Measurements from ENCODE around the gene ATL2.
A peak's percentile ranks its signal among the peaks of the same experiment; 100 is the strongest.
"Not testable (repeated sequence)": the region's sequence is repeated elsewhere in the genome, so short reads cannot be mapped to it uniquely, and the experiment has no call there.

Gene ATL2

DNA sequence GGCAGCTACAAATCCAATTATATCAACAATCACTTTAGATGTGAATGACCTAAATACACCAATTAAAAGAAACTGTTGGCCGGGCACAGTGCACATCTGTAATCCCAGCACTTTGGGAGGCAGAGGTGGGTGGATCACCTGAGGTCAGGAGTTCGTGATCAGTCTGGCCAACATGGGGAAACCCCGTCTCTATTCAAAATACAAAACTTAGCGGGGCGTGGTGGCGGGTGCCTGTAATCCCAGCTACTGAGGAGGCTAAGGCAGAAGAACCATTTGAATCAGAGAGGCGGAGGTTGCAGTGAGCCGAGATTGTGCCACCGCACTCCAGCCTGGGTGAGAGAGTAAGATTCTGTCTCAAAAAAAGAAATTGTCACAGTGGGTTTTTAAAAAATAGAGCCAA, 49.5 kb downstream of the ATL2 start:
- no peak for DNase-seq (ENCODE audit: low spot score)

DNA sequence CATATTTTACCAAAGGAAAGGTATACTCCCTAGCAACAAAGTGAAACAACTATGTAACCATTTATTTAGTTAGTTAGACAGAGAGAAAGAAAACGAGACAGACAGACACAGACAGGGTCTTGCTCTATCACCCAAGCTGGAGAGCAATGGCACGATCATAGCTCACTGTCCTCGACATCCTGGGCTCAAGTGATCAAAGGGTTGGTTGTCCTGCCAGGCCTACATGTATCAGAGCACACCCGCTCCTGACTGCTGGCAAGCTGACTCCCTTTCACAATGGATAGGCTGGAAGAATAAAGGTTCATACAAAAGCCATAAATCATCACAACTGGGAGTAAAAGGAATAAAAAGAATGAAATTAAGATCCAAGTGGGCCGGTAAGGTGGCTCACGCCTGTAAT, 53.5 kb downstream of the ATL2 start:
- DNase-seq (ENCODE audit: low spot score), result no peak

DNA sequence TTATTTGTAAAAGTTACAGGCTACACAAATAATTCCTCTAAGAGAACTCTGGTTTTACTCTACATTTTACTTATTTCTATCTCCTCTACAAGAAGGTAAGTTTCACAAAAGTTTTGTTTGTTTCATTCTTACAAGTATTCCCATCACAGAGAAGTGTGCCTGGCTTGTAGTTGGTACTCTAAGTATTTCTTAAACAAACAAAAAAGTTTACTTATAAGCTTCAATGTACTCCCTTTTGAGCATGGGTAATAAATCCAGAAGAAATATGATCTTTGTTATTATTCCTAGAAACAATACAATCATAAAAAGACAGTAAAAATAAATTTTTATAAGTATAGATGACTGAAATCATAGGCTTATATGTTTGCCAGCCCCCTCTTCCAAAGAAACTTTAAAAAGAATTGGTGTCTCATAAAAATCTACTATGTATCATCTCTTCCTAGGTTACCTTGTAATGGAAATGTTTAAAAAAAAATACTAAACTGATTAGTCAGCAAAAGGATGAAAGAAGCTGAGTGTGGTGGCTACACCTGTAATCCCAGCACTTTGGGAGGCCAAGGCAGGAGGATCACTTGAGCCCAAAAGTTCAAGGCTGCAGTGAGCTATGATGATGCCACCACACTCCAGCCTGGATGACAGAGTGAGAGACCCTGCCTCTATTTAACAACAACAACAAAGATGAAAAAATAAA, 54.7 kb downstream of the ATL2 start:
- no peak for DNase-seq (ENCODE audit: low spot score)

DNA sequence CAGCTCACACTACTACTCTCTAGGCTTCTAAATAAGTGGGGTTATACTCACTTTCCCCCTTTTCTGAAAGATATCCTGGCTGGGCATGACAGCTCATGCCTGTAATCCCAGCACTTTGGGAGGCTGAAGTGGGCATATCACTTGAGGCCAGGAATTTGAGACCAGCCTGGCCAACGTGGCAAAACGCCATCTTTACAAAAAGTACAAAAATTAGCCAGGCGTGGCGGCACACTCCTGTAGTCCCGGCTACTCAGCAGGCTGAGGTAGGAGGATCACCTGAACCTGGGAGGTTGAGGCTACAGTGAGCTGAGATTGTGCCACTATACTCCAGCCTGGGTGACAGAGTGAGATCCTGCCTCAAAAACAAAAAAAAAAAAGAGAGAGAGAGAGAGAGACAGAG, 57.8 kb downstream of the ATL2 start:
- not testable (repeated sequence) for DNase-seq (ENCODE audit: low spot score)

DNA sequence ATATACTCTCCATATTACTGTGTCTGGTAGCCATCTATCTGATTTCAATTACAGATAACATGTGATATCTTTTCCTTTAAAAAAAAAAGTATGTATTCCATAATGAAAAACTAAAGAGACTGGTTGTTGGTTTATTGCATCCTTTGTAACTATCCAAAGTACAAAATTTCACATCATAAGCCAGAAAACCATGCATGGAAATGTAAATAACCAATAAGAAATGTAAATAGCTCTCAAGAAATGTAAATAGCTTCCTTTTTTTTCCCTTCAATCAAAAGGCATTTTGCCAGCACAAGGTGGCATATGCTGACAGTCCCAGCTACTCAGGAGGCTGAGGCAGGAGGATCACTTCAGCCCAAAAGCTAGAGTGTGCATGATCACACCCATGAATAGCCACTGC, 59.3 kb downstream of the ATL2 start:
- no peak for DNase-seq (ENCODE audit: low spot score)

DNA sequence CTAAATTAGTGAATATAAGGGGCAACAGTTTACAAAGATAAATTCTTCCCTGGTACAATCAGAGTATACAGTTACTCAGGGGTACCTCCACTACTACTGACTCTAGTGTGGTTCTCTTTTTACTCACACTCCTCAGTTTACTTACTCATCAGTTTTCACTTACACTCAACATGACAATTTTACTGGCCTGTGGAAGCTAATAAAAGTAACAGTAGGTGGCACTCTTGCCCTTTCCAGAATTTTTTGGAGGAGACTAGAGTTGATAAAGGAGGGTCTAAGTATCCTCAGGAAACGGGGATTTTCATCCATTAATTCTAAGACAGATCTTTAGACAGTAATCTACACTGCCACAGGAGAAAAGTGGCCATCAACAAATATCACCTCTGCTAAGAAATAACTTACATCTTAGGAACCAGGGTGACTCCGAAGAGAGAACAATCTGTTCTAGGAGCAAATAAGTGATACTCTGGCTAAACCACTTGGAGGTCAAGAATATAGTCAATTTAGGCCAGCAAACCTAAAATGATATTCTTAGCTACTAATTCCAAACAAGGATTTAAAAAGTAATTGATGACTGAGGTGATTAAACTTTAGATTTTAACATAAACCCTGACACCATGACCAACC, 61.3 kb downstream of the ATL2 start:
- DNase-seq (ENCODE audit: low spot score), result peak; percentile 37

DNA sequence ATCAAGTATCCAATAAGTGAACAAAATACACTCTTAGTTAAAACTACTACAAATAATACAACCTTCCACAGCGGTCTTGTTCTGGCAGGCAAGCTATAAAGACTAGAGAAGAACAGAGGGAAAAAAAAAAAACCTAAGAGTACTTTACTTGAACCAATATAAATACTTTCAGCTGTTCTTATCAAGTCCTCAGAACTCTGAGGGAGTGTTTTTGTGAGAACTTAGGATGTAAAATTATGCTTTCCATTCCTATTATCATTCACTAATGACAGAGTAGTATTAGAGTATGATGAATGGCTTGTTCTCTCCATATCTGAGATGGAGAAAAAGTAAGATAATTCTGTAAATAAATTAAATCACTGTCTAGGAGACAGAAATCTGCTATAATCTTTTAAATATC, 68.3 kb downstream of the ATL2 start:
- DNase-seq (ENCODE audit: low spot score), result no peak

DNA sequence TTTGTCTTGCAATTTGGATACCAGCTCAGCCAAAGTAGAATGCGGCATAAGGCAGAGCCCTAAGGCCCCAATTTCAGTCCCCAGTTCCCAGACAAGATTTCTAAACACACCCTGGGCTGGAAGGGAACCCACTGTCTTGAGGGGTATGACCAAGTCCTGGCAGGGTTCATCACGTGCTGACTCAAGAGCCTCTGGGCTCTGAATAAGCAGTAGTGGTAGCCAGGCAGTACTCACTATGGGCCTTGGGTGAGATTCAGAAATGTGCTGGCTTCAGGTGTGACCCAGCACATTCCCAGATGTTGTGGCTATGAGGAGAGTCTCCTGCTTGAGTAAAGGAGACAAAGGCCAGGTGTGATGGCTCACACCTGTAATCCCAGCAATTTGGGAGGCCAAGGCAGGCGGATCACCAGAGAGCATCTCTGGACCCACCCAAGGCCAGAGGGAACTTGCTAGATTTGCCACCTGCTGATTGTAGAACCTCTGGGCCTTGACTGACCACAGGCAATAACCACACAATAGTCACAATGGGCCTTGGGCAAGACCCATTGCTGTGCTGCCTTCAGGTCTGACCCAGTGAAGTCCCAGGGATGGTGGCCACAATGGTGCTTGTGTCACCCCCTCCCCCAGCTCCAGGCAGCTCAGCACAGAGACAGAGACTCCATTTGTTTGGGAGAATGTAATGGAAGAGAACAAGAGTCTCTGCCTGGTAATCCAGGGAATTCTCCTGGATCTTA, 74.9 kb downstream of the ATL2 start:
- no peak for DNase-seq (ENCODE audit: low spot score)

DNA sequence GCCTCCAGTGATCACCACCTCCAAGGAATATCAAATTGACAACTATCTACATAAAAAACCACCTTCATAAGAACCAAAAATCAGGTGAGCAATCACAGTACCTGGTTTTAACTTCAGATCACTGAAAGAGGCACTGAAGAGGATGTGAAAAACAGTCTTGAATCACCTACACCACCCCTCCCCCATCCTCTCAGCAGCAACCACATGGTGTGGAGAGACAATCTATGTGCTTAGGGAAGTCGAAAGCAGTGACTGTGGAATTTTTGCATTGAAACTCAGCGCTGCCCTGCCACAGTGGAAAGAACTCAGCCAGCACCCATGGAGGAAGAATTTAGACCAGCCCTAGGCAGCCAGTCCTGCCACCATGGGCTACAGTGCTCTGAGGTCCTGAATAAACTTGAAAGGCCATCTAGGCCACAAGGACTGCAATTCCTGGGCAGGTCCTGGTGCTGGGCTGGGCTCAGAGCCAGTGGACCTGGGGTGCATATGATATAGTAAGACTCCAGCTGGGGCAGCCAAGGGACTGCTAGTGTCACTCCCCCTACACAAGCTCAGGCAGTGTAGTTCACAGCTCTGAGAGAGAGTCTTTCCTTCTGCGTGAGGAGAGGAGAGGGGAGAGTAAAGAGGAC, 75.6 kb downstream of the ATL2 start:
- no peak for DNase-seq (ENCODE audit: low spot score)

DNA sequence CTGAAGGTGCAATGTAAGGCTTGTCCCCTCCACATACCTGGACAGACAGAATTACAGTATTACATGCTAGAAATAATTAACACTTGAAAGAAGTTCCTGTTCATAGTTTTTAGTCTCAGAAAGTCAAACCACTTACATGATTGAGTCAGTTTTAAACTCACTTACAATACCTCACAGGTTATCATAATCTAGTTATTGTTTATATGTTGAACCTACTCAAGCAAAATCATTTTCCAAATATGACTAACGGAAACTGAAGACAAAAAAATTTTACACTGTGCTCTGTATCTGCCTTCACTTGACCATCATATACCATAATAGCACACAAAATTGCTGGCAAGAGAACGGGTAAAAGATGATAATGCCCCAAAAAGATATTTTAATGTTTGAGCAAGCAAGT, 78.5 kb downstream of the ATL2 start:
- DNase-seq (ENCODE audit: low spot score), result no peak

DNA sequence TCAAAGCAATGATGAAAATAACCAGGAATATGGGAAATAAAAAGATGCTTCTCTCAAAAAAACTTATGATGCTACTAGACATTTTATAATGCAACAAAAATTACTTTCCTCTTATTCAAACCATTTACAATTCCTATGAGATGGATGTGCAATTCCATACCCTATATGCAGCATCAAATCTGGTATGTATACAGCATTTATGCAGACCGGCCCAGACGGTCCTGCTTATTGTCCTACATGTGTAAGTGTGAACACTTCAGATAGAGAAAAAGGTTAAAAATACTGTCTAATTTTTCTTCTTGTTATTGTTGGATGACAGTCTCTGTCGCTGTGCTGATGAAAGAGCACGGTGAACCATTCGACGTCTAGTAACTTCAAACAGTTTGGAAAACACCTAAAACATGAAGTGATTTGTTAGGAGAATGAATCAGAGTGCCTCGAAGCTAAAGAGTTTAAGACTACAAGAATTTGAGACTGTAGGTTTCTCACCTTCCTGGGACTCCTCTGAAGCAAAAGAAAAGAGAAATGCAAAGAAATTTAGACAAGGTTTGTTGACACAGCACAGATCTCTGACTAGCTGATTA, 80.8 kb downstream of the ATL2 start:
- DNase-seq (ENCODE audit: low spot score), result no peak

DNA sequence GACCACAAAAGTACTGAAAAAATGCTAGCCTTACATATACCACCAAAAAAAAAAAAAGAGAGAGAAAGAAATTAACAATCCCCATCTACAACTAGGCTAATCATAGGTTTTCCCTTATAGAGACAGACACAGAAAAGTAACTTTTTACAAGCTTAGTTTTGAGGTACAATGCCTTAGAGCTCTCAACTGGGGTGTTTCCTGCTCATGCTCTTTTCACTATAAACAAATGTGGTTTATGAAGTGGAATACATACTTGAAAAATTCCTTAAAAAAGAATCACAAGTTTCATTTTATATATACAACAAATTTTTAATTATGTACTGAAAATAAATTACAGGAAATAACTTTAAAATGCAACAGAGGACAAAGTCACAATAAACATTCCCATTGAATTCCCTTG, 82.5 kb downstream of the ATL2 start:
- no peak for DNase-seq (ENCODE audit: low spot score)

DNA sequence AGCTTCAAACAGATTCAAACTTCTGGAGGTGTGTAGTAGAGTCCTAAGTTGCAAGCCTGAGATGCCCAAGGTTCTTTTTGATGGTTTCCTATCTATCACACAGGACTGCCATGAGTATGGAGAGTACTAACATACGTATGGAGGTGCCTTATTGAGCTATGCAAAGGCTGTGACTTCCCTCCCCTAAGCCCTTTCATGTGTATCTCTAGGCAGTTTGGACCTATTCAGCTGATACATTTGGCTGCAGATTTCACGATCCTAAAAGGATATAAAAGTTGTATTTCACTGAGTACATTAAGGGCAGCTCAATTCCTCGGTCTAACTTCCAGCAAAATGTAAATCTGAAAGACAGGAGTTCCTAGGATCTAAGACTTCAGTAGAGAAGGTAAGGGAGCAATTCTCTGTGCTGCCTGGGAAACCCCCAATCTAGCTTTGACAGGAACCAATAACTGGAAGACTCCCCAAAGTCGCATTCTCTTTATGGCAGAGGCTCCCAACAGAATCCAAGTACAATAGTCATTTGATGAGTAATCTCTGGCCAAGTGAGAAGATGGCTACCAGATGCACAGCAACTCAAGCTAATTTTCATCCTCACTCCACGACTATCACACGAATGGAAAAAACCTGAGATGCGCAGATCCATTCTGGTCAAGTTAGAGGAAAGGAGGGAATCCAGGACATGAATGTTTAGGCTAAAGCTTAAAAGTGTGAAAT, 83.8 kb downstream of the ATL2 start:
- DNase-seq (ENCODE audit: low spot score), result no peak

DNA sequence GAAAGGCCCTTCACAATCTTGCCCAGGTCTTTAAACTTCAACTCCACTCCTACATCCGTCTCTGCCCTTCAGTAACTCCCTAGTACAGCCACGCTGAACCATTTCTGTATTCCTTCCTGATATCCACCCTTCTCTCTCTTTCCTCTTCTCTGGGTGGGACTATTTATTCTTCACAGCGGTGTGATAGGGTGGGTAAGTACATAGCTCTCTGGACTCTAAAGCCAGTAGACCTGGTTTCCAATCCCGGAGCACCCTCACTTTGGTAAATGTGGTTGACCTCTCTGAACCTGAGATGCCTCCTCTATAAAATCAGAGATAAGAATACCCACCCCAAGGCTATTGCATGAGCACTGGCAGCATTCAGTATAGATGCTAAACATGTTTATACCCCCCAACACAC, 86.7 kb downstream of the ATL2 start:
- no peak for DNase-seq (ENCODE audit: low spot score)

DNA sequence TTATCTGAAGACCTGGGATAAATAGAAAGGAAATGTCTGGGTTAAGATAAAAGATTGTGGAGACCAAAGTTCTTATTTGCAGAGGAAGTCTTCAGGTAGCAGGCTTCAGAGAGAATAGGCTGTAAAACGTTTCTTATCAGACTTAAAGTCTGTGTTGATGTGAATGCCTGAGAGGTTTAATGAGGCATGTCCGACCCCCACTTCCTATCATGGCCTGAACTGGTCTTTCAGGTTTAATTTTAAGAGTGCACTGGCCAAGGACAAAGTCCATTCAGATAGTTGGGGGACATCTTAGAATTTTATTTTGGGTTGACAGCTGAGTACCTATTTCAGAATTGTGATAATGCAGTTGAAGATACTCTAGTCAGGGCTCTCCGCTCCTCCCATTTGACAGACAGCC, 92.1 kb downstream of the ATL2 start:
- DNase-seq (ENCODE audit: low spot score), result no peak

DNA sequence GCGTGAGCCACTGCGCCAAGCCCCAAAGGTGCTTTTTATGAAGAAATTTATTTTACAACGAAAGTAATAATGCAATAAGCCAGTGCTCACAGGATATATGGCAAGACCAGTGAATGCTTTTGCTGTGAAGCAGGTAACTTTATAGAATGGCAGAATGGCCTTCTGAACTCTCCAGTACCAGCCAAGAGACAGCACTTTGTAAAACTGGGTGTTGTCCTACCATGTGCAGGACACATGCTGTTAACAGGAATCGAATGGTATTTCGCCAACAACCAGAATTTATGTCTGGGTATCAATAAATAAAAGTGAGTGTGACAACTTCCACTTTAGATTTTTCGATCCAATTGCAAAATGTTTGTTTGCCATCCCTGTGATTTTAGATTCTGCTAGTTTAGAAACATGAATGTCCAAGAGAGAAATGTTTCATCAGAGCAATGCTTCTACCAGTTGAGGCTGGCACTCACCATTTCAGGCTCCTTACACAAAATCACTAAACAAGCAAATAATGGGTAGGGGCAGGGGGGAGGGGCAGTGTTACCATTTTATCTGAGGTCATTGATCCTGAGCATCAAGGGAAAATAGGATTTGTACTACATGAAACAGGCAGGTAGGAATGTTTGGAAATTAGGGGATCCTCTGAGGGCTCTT, 95.9 kb downstream of the ATL2 start:
- no peak for DNase-seq (ENCODE audit: low spot score)

DNA sequence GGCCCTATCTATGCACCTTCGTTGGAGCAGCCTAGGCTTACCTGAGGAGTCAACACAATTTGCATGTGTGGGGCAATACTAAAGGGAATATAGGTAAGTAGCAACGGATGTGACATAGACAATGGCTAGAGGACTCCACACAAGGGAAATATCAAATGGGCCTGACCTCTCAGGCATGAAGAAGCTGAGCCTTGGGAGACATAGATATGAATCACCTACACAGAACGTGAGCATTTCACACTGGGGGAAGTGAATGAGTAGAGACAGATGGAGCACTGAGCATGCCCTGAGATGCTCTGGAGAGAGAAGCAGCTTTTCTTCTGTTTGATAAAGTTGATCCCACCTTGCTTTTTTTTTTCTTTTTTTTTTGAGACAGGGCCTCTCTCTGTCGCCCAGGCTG, 97.9 kb downstream of the ATL2 start:
- no peak for DNase-seq (ENCODE audit: low spot score)

DNA sequence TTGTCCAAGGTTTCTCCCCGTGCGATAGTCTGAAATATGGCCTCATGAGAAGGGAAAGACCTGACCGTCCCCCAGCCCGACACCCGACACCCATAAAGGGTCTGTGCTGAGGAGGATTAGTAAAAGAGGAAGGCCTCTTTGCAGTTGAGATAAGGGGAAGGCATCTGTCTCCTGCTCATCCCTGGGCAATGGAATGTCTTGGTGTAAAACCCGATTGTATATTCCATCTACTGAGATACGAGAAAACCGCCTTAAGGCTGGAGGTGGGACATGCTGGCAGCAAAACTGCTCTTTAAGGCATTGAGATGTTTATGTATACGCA, 99.0 kb downstream of the ATL2 start:
- not testable (repeated sequence) for DNase-seq (ENCODE audit: low spot score)

DNA sequence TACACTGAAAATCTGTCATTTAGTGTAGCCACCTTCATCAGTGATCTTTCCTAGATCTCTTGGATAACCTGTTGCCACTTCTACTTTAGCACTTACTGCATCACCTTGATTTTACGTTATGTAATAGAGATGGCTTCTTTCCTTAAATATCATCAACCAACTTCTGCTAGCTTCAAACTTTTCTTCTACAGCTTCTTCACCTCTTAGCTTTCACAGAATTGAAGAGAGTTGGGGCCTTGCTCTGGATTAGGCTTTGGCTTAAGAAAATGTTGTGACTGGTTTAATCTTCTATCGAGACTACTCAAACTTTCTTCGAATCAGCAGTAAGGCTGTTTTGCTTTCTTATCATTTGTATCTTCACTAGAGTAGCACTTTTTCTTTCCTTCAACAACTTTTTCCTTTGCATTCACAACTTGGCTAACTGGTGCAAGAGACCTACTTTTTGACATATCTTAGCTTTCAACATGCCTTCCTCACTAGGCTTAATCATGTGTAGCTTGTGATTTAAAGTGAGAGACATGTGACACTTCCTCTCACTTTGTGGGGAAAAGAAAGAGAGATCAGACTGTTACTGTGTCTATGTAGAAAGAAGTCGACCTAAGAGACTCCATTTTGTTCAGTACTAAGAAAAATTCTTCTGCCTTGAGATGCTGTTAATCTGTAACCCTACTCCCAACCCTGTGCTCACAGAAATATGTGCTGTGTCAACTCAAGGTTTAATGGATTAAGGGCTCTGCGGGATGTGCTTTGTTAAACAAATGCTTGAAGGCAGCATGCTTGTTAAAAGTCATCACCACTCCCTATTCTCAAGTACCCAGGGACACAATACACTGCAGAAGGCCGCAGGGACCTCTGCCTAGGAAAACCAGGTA, 99.6 kb downstream of the ATL2 start:
- DNase-seq (ENCODE audit: low spot score), result no peak
